Measurements from ENCODE around the gene RAB3IP.
"Not testable (repeated sequence)": the region's sequence is repeated elsewhere in the genome, so short reads cannot be mapped to it uniquely, and the experiment has no call there.

The RAB3IP gene

GRCh38 chr12:69756088-69756755 is 17.6 kb downstream of the RAB3IP start:
- DNase-seq (ENCODE audit: low spot score), result no peak

DNA sequence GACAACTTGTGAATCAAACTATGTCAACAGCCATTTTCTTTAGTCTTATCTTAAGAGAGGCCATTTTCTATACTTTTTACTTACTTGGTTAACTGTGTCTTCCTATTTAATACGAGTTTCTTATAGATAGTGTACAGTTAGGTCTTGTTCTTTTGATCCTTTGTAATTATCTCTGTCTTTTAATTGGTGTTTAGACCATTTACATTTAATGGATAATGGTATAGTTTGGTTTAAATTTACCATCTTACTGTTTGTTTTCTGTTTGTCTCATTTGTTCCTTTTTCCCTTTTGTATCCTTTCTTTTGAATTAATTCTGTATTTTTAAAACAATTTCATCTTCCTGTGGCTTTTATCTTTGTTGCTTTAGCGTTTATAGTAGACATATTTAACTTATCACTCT is 19.4 kb downstream of the RAB3IP start:
- DNase-seq (ENCODE audit: low spot score), result no peak

DNA sequence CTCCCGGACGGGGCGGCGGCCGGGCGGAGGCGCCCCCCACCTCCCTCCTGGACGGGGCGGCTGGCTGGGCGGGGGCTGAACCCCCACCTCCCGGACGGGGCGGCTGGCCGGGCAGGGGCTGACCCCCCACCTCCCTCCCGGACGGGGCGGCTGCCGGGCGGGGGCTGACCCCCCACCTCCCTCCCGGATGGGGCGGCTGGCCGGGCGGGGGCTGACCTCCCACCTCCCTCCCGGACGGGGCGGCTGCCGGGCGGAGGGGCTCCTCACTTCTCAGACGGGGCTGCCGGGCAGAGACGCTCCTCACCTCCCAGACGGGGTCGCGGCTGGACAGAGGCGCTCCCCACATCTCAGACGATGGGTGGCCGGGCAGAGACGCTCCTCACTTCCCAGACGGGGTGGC is 20.9 kb downstream of the RAB3IP start:
- DNase-seq (ENCODE audit: low spot score), result not testable (repeated sequence)

- no peak for DNase-seq (ENCODE audit: low spot score)
Measured at GRCh38 chr12:69765515-69765914, 26.9 kb downstream of the RAB3IP start.

GRCh38 chr12:69766260-69766659 is 27.6 kb downstream of the RAB3IP start:
- DNase-seq (ENCODE audit: low spot score), result no peak

DNA sequence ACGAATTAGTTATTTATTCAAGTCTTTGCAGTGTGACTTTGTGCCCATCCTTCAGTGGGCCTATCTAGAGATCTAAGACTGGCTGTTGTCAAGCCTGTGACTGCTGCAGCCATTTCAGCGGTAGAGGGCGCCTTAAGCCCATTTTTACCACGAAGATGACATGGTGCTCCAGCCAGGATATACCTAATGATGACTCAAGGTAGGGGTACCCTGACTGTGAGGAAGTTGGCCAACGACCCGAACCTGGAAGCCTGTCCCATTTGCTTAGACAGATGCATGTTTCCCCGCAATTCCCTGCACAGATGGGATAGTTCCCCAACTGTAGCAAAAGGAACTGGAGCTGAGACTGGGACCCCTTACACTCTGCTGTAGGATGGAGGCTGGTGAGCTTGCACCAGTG is 41.3 kb downstream of the RAB3IP start:
- peak; percentile 39 for DNase-seq (ENCODE audit: low spot score)

- no peak for DNase-seq (ENCODE audit: low spot score)
Measured at GRCh38 chr12:69783365-69783764, 44.7 kb downstream of the RAB3IP start.

DNA sequence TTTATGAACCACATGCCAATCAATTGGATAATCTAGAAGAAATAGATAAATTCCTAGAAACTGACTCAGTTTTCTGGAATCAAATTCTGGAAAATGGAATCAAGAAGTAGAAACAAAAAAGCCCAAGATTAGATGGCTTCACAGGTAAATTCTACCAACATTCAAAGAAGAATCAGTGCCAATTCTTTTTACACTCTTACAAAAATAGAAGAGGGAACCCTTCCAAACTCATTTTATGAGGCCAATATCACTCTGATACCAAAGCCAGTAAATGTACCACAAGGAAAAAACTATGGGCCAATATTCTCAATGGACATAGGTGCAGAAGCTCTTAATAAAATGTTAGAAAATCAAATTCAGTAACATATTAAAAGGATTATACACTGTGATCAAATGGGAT is 50.7 kb downstream of the RAB3IP start:
- DNase-seq (ENCODE audit: low spot score), result no peak

DNA sequence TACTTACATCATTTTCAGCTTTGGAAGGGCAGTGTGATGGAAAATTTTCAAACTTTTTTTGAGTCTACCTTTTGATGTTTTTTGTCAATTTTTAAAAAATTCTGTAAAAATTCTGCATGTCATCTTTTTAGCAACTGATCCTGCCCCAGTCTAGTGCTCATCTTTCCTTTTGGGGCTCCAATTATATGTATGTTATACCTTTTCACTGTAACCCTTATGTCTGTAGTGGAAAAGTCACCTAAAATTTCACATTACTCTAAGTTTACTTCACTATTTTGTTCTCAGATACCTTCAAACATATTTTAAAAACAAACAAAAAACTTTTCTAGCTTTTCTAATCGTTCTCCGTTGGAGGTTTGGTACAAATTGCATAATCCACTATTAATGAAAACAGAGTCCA is 53.9 kb downstream of the RAB3IP start:
- DNase-seq (ENCODE audit: low spot score), result no peak

DNA sequence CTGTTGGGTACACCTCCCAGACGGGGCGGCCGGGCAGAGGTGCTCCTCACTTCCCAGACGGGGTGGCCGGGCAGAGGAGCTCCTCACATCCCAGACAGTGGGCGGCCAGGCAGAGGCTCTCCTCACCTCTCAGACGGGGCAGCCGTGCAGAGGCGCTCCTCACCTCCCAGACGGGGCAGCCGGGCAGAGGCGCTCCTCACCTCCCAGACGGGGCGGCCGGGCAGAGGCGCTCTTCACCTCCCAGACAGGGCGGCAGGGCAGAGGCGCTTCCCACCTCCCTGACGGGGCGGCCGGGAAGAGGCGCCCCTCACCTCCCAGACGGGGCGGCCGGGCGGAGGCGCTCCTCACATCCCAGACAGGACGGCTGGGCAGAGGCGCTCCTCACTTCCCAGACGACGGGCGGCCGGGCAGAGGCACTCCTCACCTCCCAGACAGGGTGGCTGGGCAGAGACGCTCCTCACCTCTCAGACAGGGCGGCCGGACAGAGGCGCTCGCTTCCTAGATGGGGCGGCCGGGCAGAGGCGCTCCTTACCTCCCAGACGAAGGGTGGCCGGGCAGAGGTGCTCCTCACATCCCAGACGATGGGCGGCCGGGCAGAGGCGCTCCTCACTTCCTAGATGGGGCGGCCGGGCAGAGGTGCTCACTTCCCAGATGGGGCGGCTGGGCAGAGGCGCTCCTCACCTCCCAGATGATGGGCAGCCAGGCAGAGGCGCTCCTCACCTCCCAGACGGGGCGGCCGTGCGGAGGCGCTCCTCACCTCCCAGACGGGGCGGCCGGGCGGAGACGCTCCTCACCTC is 68.6 kb downstream of the RAB3IP start:
- not testable (repeated sequence) for DNase-seq (ENCODE audit: low spot score)

- DNase-seq (ENCODE audit: low spot score), result no peak
Measured at GRCh38 chr12:69810870-69811498, 72.3 kb downstream of the RAB3IP start.

GRCh38 chr12:69816082-69816481 is 77.4 kb downstream of the RAB3IP start:
- no peak for DNase-seq (ENCODE audit: low spot score)

GRCh38 chr12:69821032-69821455 is 82.4 kb downstream of the RAB3IP start:
- DNase-seq (ENCODE audit: low spot score), result no peak

GRCh38 chr12:69821456-69822159 is 82.9 kb downstream of the RAB3IP start:
- no peak for DNase-seq (ENCODE audit: low spot score)

GRCh38 chr12:69822201-69822860 is 83.7 kb downstream of the RAB3IP start:
- no peak for DNase-seq (ENCODE audit: low spot score)

- DNase-seq (ENCODE audit: low spot score), result no peak
Measured at GRCh38 chr12:69824028-69824427, 85.4 kb downstream of the RAB3IP start.

GRCh38 chr12:69824966-69825560 is 86.4 kb downstream of the RAB3IP start, which contains the start of gene MYRFL:
MYRFL (plus strand) TSS chr12:69825227; CDS start chr12:69825518, 291 bp downstream.
- DNase-seq (ENCODE audit: low spot score), result no peak

GRCh38 chr12:69828897-69829296 is 90.2 kb downstream of the RAB3IP start:
- DNase-seq (ENCODE audit: low spot score), result no peak

- DNase-seq (ENCODE audit: low spot score), result no peak
Measured at GRCh38 chr12:69833696-69834095, 95.0 kb downstream of the RAB3IP start.

DNA sequence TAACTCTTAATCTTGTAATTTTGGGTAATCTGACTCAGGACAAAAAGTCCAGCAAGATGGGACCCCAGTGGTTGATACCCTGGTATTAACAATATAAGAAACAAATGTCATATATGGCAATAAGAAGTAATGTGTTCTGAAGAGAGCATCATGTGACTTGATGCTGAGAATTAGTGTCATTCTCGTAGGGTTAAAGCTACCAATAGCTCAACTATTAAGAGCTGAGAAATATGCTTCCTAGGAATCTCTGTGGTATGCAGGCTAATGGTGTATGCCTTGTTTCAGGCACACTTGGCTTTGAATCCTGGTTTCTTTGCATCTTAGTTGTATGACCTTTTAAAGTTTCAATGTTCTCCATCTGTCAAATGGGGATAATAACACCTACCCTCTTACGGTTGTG is 95.5 kb downstream of the RAB3IP start:
- DNase-seq (ENCODE audit: low spot score), result no peak

DNA sequence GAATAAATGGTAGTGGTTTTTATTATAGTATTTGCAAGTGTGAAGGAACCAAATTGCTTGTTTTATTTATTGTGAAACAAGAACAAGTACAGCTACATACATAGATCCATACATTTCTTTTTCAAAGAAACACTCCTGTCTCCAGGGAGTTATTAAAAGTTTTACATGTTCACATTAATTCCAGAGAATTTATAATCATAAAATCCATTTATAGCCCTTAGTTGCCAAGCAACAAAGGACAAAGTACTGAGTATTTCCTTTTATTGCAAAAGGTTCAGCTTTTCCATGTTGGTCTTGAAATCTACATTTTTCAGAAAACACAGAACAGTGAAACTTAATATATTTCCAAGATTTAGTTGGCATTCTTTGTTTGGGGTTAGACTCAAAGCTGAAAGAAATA is 95.9 kb downstream of the RAB3IP start:
- no peak for DNase-seq (ENCODE audit: low spot score)
